ENCODE data around the gene RNU11. TPM values are rescaled to one million over a fixed set of nuclear protein-coding genes. Genes with fewer than 3 reads are reported as not detected.
"Not testable (repeated sequence)": the region's sequence is repeated elsewhere in the genome, so short reads cannot be mapped to it uniquely, and the experiment has no call there.

RNU11 gene
- total RNA-seq, 5 donors from 2014 or later (not counting 1 experiment from before 2014, with no cell fraction given) = not detected

GRCh38 chr1:28642847-28643635, 5.4 kb upstream of the RNU11 start, which contains the start of gene TAF12:
Gene TAF12, minus strand, starts transcription at chr1:28643067. Its CDS starts 20,986 bp downstream, at chr1:28622081.
- no peaks in the 10 kb centered on the region for H3K27me3 Mint-ChIP-seq
- ChIA-PET POLR2A (interaction anchor here (0.6 to 2.5 kb wide), 31 partner anchors 9 to 1286 kb away, joined by 3 to 65 read pairs (median 6); partner anchors contain the start of genes YTHDF2 (in 2 of the 2), AHDC1 (in 1 of the 2), GMEB1 (in 1 of the 2) and SRSF4 (in 1 of the 2)), CTCF (interaction anchor here (0.6 to 3.3 kb wide), 19 partner anchors 11 to 1036 kb away, joined by 3 to 92 read pairs (median 4); partner anchors contain the start of genes GMEB1 (in 1 of the 2), MED18 (in 1 of the 2), SRSF4 (in 1 of the 2) and YTHDF2 (in 1 of the 2))
- peak within 1 kb of the TSS; percentile 96 to 99 for H3K27ac Mint-ChIP-seq
- Histone ChIP-seq H3K4me3 (ENCODE audit: control insufficient read depth in 1 of 2, extremely low read depth in 1 of 2, low read length in 1 of 2) (peak within 1 kb of the TSS; percentile 88 to 92), H3K27me3 (replicated peaks in 1 of 2; ENCODE audit: control insufficient read depth in 2 of 2, extremely low read depth in 1 of 2, insufficient read depth in 2 of 2, low read length in 1 of 2) (no peaks in the 10 kb centered on the region), H3K27ac (ENCODE audit: low read length) (peak within 1 kb of the TSS; percentile 95), H3K36me3 (ENCODE audit: control insufficient read depth in 2 of 2, extremely low read depth in 1 of 2, insufficient read depth in 1 of 2, low read length in 1 of 2) (no peaks in the 10 kb centered on the region), H3K9me3 (no peaks in the 10 kb centered on the region), H3K4me1 (ENCODE audit: control insufficient read depth in 1 of 2, extremely low read depth in 1 of 2, insufficient read depth in 2 of 2, low read length in 2 of 2) (peaks cover 28 to 34% of the 10 kb centered on the region in 2 experiments)
- 0% methylated on average over 40 of the region's 49 CpGs for WGBS (ENCODE audit: insufficient coverage)
- H3K9me3 Mint-ChIP-seq = no peaks in the 10 kb centered on the region
- DNase-seq (peak; percentile 83 to 98 (median 91)), ATAC-seq (replicated peaks in 1 of 4) (peak; percentile 85 to 87 (median 86))
- H3K4me1 Mint-ChIP-seq = peaks cover 58% of the 10 kb centered on the region in 3 donors
- H3K36me3 Mint-ChIP-seq = no peaks in the 10 kb centered on the region
- peak within 1 kb of the TSS; percentile 94 to 100 (median 95) for H3K4me3 Mint-ChIP-seq

GRCh38 chr1:28644494-28644893, 3.9 kb upstream of the RNU11 start:
- no peaks in the 10 kb centered on the region for H3K36me3 Mint-ChIP-seq
- peaks cover 60 to 68% (median 68%) of the 10 kb centered on the region in 3 donors for H3K4me1 Mint-ChIP-seq
- H3K27ac Mint-ChIP-seq = peak overlapping the region; percentile 96 to 99
- ChIA-PET POLR2A (interaction anchor here (0.5 to 2.5 kb wide), 5 partner anchors 23 to 887 kb away, joined by 3 to 65 read pairs (median 4); partner anchors contain the start of gene GMEB1 (in 1 of the 2)), CTCF (interaction anchor here in 1 of 2 donors (0.7 to 2.8 kb wide), 3 partner anchors 24 to 233 kb away, joined by 4 to 92 read pairs (median 33); partner anchors contain the start of genes GMEB1 and YTHDF2)
- DNase-seq (no peak), ATAC-seq (replicated peaks in 1 of 4) (no peak)
- H3K9me3 ChIP-seq = no peaks in the 10 kb centered on the region
- H3K9me3 Mint-ChIP-seq = no peaks in the 10 kb centered on the region
- no peaks in the 10 kb centered on the region for H3K27me3 ChIP-seq (replicated peaks in 1 of 2; ENCODE audit: control insufficient read depth in 2 of 2, extremely low read depth in 1 of 2, insufficient read depth in 2 of 2, low read length in 1 of 2)
- 89% methylated on average over 2 of the region's 3 CpGs for WGBS (ENCODE audit: insufficient coverage)
- H3K4me3 ChIP-seq (ENCODE audit: control insufficient read depth in 1 of 2, extremely low read depth in 1 of 2, low read length in 1 of 2) = no peak overlapping the region
- H3K27me3 Mint-ChIP-seq = no peaks in the 10 kb centered on the region
- H3K4me3 Mint-ChIP-seq = peak overlapping the region; percentile 94 to 100 (median 95)
- peaks cover 29 to 42% of the 10 kb centered on the region in 2 experiments for H3K4me1 ChIP-seq (ENCODE audit: control insufficient read depth in 1 of 2, extremely low read depth in 1 of 2, insufficient read depth in 2 of 2, low read length in 2 of 2)
- H3K27ac ChIP-seq (ENCODE audit: low read length) = peak overlapping the region; percentile 95
- H3K36me3 ChIP-seq (ENCODE audit: control insufficient read depth in 2 of 2, extremely low read depth in 1 of 2, insufficient read depth in 1 of 2, low read length in 1 of 2) = no peaks in the 10 kb centered on the region

- H3K9me3 ChIP-seq; H3K36me3 ChIP-seq (ENCODE audit: control insufficient read depth in 2 of 2, extremely low read depth in 1 of 2, insufficient read depth in 1 of 2, low read length in 1 of 2); H3K27me3 ChIP-seq (replicated peaks in 1 of 2; ENCODE audit: control insufficient read depth in 2 of 2, extremely low read depth in 1 of 2, insufficient read depth in 2 of 2, low read length in 1 of 2); ATAC-seq (replicated peaks in 1 of 4); DNase-seq; H3K27me3 Mint-ChIP-seq; H3K4me3 ChIP-seq (ENCODE audit: control insufficient read depth in 1 of 2, extremely low read depth in 1 of 2, low read length in 1 of 2); H3K27ac Mint-ChIP-seq; H3K27ac ChIP-seq (ENCODE audit: low read length); H3K9me3 Mint-ChIP-seq; H3K36me3 Mint-ChIP-seq; H3K4me3 Mint-ChIP-seq; CTCF ChIA-PET: not testable (repeated sequence)
- peaks cover 28 to 43% of the 10 kb centered on the region in 2 experiments for H3K4me1 ChIP-seq (ENCODE audit: control insufficient read depth in 1 of 2, extremely low read depth in 1 of 2, insufficient read depth in 2 of 2, low read length in 2 of 2)
- POLR2A ChIA-PET = interaction anchor here in 1 of 2 donors (0.6 to 0.7 kb wide), 3 partner anchors 40 to 92 kb away, joined by 4 to 5 read pairs (median 5); partner anchors contain the start of gene YTHDF2
- WGBS (ENCODE audit: insufficient coverage) = 91% methylated on average over 7 of the region's 11 CpGs
- peaks cover 52 to 62% (median 61%) of the 10 kb centered on the region in 3 donors for H3K4me1 Mint-ChIP-seq
Measured at GRCh38 chr1:28645406-28645805, 3.0 kb upstream of the RNU11 start.

- ATAC-seq (replicated peaks in 1 of 4) = no peak
- H3K27me3 Mint-ChIP-seq = no peaks in the 10 kb centered on the region
Measured at GRCh38 chr1:28646040-28646439, 2.4 kb upstream of the RNU11 start.

GRCh38 chr1:28648008-28648473, 359 bp upstream of the RNU11 start:
- Mint-ChIP-seq H3K4me1 (peaks cover 30 to 38% (median 35%) of the 10 kb centered on the region in 3 donors), H3K27me3 (no peaks in the 10 kb centered on the region), H3K9me3 (no peaks in the 10 kb centered on the region), H3K36me3 (no peaks in the 10 kb centered on the region), H3K4me3 (peak overlapping the region; percentile 69 to 89 (median 71)), H3K27ac (peak overlapping the region; percentile 100)
- no peaks in the 10 kb centered on the region for H3K9me3 ChIP-seq
- CTCF ChIA-PET = interaction anchor here in 1 of 2 donors (0.7 to 1.5 kb wide), 3 partner anchors 20 to 88 kb away, joined by 3 to 10 read pairs (median 6); partner anchors contain the start of genes GMEB1 and YTHDF2
- no peaks in the 10 kb centered on the region for H3K36me3 ChIP-seq (ENCODE audit: control insufficient read depth in 2 of 2, extremely low read depth in 1 of 2, insufficient read depth in 1 of 2, low read length in 1 of 2)
- peak; percentile 71 to 95 (median 90) for DNase-seq
- POLR2A ChIA-PET = interaction anchor here (0.5 to 1.4 kb wide), 16 partner anchors 12 to 875 kb away, joined by 3 to 9 read pairs (median 4); partner anchors contain the start of genes ATP5IF1 (in 1 of the 2), GMEB1 (in 1 of the 2), SRSF4 (in 1 of the 2) and STX12 (in 1 of the 2)
- peak overlapping the region; percentile 100 for H3K27ac ChIP-seq (ENCODE audit: low read length)
- no peaks in the 10 kb centered on the region for H3K27me3 ChIP-seq (replicated peaks in 1 of 2; ENCODE audit: control insufficient read depth in 2 of 2, extremely low read depth in 1 of 2, insufficient read depth in 2 of 2, low read length in 1 of 2)
- 0% methylated on average over 14 of the region's 18 CpGs for WGBS (ENCODE audit: insufficient coverage)
- peak; percentile 79 to 91 (median 88) for ATAC-seq (replicated peaks in 1 of 4)
- peaks cover 17 to 31% of the 10 kb centered on the region in 2 experiments for H3K4me1 ChIP-seq (ENCODE audit: control insufficient read depth in 1 of 2, extremely low read depth in 1 of 2, insufficient read depth in 2 of 2, low read length in 2 of 2)
- H3K4me3 ChIP-seq (ENCODE audit: control insufficient read depth in 1 of 2, extremely low read depth in 1 of 2, low read length in 1 of 2) = peak overlapping the region; percentile 56 to 66

More at GRCh38 chr1:28646040-28646439, 2.4 kb upstream of the RNU11 start:
- H3K4me1 Mint-ChIP-seq = peaks cover 46 to 55% (median 54%) of the 10 kb centered on the region in 3 donors
- no CpG with 5 or more reads among the region's 1 CpG for WGBS (ENCODE audit: insufficient coverage)
- H3K9me3 ChIP-seq = no peaks in the 10 kb centered on the region
- H3K36me3 Mint-ChIP-seq = no peaks in the 10 kb centered on the region
- peaks cover 24 to 37% of the 10 kb centered on the region in 2 experiments for H3K4me1 ChIP-seq (ENCODE audit: control insufficient read depth in 1 of 2, extremely low read depth in 1 of 2, insufficient read depth in 2 of 2, low read length in 2 of 2)
- no peak overlapping the region for H3K27ac ChIP-seq (ENCODE audit: low read length)
- H3K27ac Mint-ChIP-seq = peak overlapping the region; percentile 66 to 81
- CTCF ChIA-PET = interaction anchor here (0.6 to 0.8 kb wide), 3 partner anchors 71 to 398 kb away, joined by 3 to 9 read pairs (median 3); no protein-coding TSS in a partner anchor
- H3K4me3 Mint-ChIP-seq = no peak overlapping the region
- no peaks in the 10 kb centered on the region for H3K9me3 Mint-ChIP-seq
- H3K36me3 ChIP-seq (ENCODE audit: control insufficient read depth in 2 of 2, extremely low read depth in 1 of 2, insufficient read depth in 1 of 2, low read length in 1 of 2) = no peaks in the 10 kb centered on the region
- no peaks in the 10 kb centered on the region for H3K27me3 ChIP-seq (replicated peaks in 1 of 2; ENCODE audit: control insufficient read depth in 2 of 2, extremely low read depth in 1 of 2, insufficient read depth in 2 of 2, low read length in 1 of 2)
- DNase-seq = no peak
- H3K4me3 ChIP-seq (ENCODE audit: control insufficient read depth in 1 of 2, extremely low read depth in 1 of 2, low read length in 1 of 2) = no peak overlapping the region
- POLR2A ChIA-PET = interaction anchor here (0.5 to 0.7 kb wide), 6 partner anchors 23 to 240 kb away, joined by 3 to 15 read pairs (median 7); no protein-coding TSS in a partner anchor

Data from T-cell (primary cell).